ENCODE measurements around the gene MACROD1. TPM values are rescaled to one million over a fixed set of nuclear protein-coding genes. Genes with fewer than 3 reads are reported as not detected.

The MACROD1 gene
- total RNA-seq, 3 donors from 2014 or later (not counting 1 experiment from before 2014, with no cell fraction given): 0.73 to 3.3 (median 1.8) TPM

- intact Hi-C loops (cut with micrococcal nuclease): no loop called here
- TF ChIP-seq CTCF (IDR thresholded peaks at IDR 0.05): no peak
- Histone ChIP-seq H3K9me3 (ENCODE audit: control insufficient read depth, insufficient read depth, low read length) (no peaks in the 10 kb centered on the region), H3K27me3 (ENCODE audit: control insufficient read depth, insufficient read depth, low read length) (no peaks in the 10 kb centered on the region), H3K27ac (ENCODE audit: low read length) (no peak overlapping the region), H3K36me3 (ENCODE audit: control insufficient read depth, insufficient read depth, low read length) (no peaks in the 10 kb centered on the region), H3K4me1 (ENCODE audit: control insufficient read depth, insufficient read depth, low read length) (peaks cover 6% of the 10 kb centered on the region), H3K4me3 (ENCODE audit: low read length) (no peak overlapping the region)
- Mint-ChIP-seq H3K27me3 (ENCODE audit: low read depth in 2 of 2) (no peaks in the 10 kb centered on the region), H3K4me3 (no peak overlapping the region), H3K36me3 (no peaks in the 10 kb centered on the region), H3K27ac (no peak overlapping the region), H3K9me3 (no peaks in the 10 kb centered on the region), H3K4me1 (peaks cover 0 to 18% of the 10 kb centered on the region in 2 donors)
- no peak for ATAC-seq
- WGBS (ENCODE audit: insufficient coverage): 96% methylated on average over 12 of the region's 12 CpGs
- DNase-seq: no peak
Measured at GRCh38 chr11:64178951-64179639, 13.2 kb upstream of the MACROD1 start.

GRCh38 chr11:64178203-64178602 lies 12.3 kb upstream of the MACROD1 start:
- WGBS (ENCODE audit: insufficient coverage): no CpG with 5 or more reads among the region's 1 CpG
- Mint-ChIP-seq H3K9me3 (no peaks in the 10 kb centered on the region), H3K27me3 (ENCODE audit: low read depth in 2 of 2) (no peaks in the 10 kb centered on the region), H3K36me3 (no peaks in the 10 kb centered on the region), H3K4me3 (no peak overlapping the region), H3K4me1 (peaks cover 0 to 10% of the 10 kb centered on the region in 2 donors), H3K27ac (no peak overlapping the region)
- DNase-seq (no peak), ATAC-seq (no peak)
- no peak overlapping the region for H3K4me3 ChIP-seq (ENCODE audit: low read length)
- no peaks in the 10 kb centered on the region for H3K27me3 ChIP-seq (ENCODE audit: control insufficient read depth, insufficient read depth, low read length)
- TF ChIP-seq CTCF (IDR thresholded peaks at IDR 0.05): no peak
- intact Hi-C loops (cut with micrococcal nuclease): no loop called here
- H3K9me3 ChIP-seq (ENCODE audit: control insufficient read depth, insufficient read depth, low read length): no peaks in the 10 kb centered on the region
- H3K36me3 ChIP-seq (ENCODE audit: control insufficient read depth, insufficient read depth, low read length): no peaks in the 10 kb centered on the region
- no peak overlapping the region for H3K27ac ChIP-seq (ENCODE audit: low read length)
- peaks cover 6% of the 10 kb centered on the region for H3K4me1 ChIP-seq (ENCODE audit: control insufficient read depth, insufficient read depth, low read length)

GRCh38 chr11:64176751-64177150 lies 10.8 kb upstream of the MACROD1 start:
- Mint-ChIP-seq H3K4me3 (no peak overlapping the region), H3K36me3 (no peaks in the 10 kb centered on the region), H3K27ac (no peak overlapping the region), H3K9me3 (no peaks in the 10 kb centered on the region), H3K27me3 (ENCODE audit: low read depth in 2 of 2) (no peaks in the 10 kb centered on the region), H3K4me1 (peaks cover 0 to 4% of the 10 kb centered on the region in 2 donors)
- Histone ChIP-seq H3K36me3 (ENCODE audit: control insufficient read depth, insufficient read depth, low read length) (no peaks in the 10 kb centered on the region), H3K27ac (ENCODE audit: low read length) (no peak overlapping the region), H3K4me3 (ENCODE audit: low read length) (no peak overlapping the region), H3K4me1 (ENCODE audit: control insufficient read depth, insufficient read depth, low read length) (peaks cover 6% of the 10 kb centered on the region), H3K9me3 (ENCODE audit: control insufficient read depth, insufficient read depth, low read length) (no peaks in the 10 kb centered on the region), H3K27me3 (ENCODE audit: control insufficient read depth, insufficient read depth, low read length) (no peaks in the 10 kb centered on the region)
- WGBS (ENCODE audit: insufficient coverage): 54% methylated on average over 6 of the region's 8 CpGs
- intact Hi-C loops (cut with micrococcal nuclease): no loop called here
- ATAC-seq (no peak), DNase-seq (no peak)
- TF ChIP-seq CTCF (IDR thresholded peaks at IDR 0.05): no peak
